GM19023 (cell line): Measurements from ENCODE around the gene BAZ1A.
"Not testable (repeated sequence)": the region's sequence is repeated elsewhere in the genome, so short reads cannot be mapped to it uniquely, and the experiment has no call there.

Experiments
- ATAC-seq: cut with Tn5 transposase; IDR thresholded peaks from one replicate; pipeline ENCODE4 v1.9.1; 2021; ENCODE audit warnings: mild to moderate bottlenecking, moderate library complexity; ENCODE audit not compliant: unreplicated experiment

The BAZ1A gene

DNA sequence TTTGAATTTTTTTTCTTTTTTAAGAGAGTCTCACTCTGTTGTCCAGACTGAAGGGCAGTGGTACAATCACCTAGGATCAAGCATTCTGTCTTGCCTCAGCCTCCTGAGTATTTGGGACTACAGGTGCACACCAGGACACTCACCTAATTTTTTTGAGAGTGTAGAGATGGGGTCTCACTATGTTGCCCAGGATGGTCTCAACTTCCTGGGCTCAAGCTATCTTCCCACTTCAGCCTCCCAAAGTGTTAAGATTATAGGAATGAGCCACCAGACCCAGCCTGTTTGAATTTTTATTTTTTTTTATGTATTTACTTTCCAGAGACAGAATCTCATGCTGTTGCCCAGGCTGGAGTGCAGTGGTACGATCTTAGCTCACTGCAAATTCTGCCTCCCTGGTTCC lies 11.3 kb downstream of the BAZ1A start:
- ATAC-seq = no peak

DNA sequence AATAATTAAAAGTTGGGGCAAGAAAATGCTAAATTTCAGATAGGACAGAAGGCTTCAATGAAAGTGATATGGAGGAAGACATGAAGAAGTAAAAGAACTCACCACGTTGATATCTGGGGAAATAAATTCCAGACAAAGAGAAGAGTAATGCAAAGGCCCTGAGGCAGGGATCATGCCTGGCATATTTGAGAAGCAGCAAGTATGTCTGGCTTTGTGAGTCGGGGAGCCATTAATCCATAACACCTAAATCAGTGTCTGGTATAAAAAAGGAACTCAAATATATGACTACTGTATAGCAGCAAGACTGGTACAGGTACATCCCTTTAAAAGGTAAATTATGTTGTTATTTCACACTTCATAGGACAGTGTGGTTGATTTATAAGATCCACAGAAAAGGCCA lies 16.4 kb downstream of the BAZ1A start:
- no peak for ATAC-seq

- no peak for ATAC-seq
These were observed 17.3 kb downstream of the BAZ1A start for GRCh38 chr14:34857689-34858449.

DNA sequence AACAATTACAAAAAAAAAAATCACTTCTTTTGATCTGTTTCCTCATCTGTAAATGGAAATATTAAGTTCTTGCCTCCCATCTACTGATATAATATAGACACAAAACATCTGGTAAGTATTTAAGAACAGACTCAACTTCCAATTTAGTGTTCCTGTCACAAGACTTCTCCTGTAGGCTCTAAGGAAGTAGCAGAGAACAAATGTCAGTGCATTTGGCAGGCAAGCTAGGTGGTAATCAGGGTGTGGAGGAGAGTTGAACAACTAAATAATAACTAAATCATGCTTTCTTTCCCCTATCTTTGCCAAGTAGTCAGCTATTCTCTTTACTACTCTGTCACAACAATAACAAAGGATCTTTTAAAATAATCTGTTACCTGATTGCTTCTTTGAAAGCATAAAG lies 22.1 kb downstream of the BAZ1A start:
- ATAC-seq = no peak

GRCh38 chr14:34851395-34851794 lies 23.8 kb downstream of the BAZ1A start:
- no peak for ATAC-seq

GRCh38 chr14:34845869-34846268 lies 29.3 kb downstream of the BAZ1A start:
- ATAC-seq = no peak

- ATAC-seq = no peak
These were observed 32.1 kb downstream of the BAZ1A start for GRCh38 chr14:34843011-34843554.

DNA sequence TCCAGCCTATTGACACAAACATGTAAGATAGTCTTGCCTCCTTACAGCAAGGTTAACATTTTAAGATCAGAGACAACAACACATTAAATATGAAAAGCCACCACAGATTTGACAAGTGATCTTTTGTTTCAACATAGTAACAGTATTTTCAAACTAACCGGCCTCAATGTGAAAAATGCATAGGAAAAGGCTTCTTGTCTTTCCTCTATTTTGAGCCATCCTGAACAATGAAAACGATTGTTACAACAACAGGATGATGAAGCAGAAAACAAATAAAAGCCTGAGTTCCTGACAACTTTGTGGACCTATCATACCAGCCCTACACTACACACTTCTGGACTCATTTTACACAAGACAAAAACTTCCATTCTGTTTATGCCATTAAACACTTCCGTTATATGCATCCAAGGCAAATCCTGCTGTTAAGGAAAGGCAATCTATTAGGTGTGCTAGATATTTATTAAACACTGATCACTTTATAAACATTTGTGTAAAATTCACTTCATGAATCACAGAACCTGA lies 37.3 kb downstream of the BAZ1A start:
- no peak for ATAC-seq

GRCh38 chr14:34835312-34835711 lies 39.8 kb downstream of the BAZ1A start:
- ATAC-seq = no peak

- no peak for ATAC-seq
These were observed 41.3 kb downstream of the BAZ1A start for GRCh38 chr14:34833549-34834523.

DNA sequence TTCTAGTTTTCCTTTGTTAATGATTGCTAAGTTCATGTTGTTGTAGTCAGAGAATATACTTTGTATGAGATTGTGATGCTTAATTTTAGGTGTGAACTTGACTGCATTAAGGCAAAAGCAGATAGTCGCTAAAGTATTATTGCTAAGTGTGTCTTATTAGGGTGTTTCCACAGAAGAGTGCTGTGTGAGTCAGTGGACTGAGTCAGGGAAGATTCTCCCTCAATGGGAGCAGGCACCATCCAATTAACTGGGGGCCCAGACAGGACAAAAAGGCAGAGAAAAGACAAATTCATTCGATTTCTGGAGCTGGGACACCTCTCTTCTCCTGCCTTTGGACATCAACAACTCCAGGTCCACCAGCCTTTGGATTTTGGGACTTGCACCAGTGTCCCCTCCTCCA lies 48.5 kb downstream of the BAZ1A start:
- no peak for ATAC-seq

DNA sequence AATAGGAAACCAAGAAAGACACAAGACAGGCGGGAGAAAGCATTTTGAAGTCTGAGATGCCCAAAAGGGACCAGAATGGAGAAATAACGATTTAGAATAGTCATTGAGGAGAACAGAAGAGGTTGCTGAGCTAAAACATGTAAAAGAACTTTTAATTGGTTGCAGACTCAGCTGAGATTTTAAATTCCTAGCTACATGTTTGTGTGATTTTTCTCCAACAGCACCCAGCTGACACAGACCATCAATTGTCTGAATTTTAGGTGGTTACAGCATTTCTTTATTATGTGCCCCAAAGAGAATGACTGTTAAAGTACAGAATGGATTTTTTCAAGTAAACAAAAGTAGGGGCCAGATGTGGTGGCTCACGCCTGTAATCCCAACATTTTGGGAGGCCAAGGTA lies 50.3 kb downstream of the BAZ1A start:
- ATAC-seq = no peak

DNA sequence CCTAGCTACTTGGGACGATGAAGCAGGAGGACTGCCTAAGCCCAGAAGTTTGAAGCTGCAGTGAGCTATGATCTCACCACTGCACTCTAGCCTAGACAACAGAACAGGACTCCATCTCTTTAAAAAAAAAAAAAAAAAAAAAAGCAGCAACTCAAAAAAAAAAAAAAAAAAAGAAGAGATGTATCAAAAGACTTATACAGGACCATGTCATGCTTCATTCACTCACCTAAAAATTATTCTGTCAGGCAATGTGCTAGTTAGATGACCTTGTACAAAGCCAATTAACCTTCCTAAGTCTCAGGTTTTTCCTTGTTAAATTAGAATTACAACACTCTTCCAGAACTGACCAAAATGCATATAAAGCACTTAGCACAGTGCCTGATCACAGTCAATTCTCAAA lies 50.9 kb downstream of the BAZ1A start:
- no peak for ATAC-seq

- ATAC-seq = no peak
These were observed 57.4 kb downstream of the BAZ1A start for GRCh38 chr14:34817768-34818167.

- ATAC-seq = no peak
These were observed 65.1 kb downstream of the BAZ1A start for GRCh38 chr14:34810028-34810427.

DNA sequence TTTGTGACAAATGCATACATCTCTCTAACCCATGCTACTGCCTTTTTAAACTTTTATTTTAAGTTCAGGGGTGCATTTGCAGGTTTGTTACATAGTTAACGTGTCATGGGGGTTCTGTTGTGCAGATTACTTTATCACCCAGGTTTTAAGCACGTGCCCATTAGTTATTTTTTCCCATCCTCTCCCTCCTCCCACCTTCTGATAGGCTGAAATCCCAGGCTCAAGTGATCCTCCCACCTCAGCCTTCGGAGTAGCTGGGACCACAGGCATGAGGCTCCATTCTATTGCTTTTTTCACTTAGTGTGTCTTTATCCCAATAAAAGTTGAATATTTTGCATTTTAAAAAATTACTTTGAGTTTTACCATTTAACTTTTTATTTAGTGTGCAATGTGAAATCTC lies 68.9 kb downstream of the BAZ1A start:
- no peak for ATAC-seq

DNA sequence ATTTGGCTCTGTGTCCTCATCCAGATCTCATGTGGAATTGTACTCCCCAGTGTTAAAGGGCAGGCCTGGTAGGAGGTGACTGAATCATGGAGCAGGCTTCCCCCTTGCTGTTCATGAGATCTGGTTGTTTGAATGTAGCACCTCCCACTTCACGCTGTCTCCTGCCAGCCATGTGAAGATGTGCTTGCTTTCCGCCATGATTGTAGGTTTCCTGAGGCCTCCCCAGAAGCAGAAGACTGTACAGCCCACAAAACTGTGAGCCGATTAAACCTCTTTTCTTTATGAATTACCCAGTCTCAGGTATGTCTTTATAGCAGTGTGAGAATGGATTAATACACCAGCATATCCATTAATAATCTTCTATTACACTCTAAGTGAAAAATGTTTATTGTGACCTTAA lies 70.2 kb downstream of the BAZ1A start:
- ATAC-seq = no peak

DNA sequence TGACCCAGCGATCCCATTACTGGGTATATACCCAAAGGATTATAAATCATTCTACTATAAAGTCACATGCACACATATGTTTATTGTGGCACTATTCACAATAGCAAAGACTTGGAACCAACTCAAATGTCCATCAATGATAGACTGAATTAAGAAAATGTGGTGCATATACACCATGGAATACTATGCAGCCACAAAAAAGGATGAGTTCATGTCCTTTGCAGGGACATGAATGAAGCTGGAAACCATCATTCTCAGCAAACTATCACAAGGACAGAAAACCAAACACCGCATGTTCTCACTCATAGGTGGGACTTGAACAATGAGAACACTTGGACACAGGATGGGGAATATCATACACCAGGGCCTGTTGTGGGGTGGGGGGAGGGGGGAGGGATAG lies 76.3 kb downstream of the BAZ1A start:
- not testable (repeated sequence) for ATAC-seq

DNA sequence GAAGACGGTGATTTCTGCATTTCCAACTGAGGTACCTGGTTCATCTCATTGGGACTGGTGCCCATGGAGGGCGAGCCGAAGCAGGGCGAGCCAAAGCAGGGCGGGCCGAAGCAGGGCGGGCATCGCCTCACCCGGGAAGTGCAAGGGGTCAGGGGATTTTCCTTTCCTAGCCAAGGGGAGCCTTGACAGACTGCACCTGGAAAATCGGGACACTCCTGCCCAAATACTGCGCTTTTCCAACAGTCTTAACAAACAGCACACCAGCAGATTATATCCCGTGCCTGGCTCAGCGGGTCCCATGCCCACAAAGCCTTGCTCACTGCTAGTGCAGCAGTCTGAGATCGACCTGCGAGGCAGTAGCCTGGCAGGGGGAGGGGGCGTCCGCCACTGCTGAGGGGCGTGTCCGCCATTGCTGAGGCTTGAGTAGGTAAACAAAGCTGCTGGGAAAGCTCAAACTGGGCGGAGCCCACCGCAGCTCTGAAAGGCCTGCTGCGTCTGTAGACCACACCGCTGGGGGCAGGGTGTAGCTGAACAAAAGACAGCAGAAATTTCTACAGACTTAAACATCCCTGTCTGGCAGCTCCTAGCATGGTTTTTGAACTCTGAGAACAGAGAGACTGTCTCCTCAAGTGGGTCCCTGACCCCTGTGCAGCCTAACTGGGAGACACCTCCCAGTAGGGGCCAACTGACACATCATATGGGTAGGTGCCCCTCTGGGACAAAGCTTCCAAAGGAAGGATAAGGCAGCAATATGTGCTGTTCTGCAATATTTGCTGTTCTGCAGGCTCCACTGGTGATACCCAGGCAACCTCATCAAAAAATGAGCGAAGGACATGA lies 77.2 kb downstream of the BAZ1A start:
- ATAC-seq = no peak

DNA sequence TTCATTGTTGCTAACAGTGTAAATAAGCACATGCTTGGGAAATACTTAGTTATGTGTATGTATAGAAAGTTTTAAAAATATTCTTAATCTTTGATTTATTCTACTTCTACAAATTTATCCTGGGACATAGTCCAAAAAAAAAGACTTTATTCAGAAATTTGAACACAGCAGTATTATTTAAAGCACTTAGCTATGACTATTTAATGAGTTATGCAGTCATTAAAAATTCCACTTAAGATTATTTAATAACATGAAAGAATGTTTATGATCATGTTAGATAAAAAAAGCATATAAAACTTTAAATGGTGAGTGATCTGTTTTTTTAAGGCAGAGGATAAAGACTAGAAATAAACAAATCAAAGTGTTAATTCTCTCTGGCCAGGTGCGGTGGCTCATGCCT lies 78.3 kb downstream of the BAZ1A start:
- no peak for ATAC-seq

DNA sequence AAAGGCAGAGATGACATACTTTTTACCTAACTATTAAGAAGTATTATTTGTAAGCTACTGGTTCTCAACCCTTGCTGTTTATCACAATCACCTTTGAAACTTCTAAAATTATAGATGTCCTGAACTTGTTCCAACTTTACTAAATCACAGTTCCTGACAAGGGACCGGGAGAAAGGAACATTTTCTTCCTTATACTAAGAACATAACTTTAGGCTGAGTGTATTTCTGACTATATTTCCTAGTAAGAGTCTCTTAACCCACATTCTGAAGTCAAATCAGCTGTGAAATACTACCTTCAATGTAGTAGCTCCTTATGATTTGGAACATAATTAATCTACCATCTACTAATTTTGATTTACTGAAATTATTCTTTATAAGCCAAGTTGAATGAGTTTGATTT lies 80.2 kb downstream of the BAZ1A start:
- no peak for ATAC-seq
